HCT116 (cell line): ENCODE results near the gene ST3GAL3. TPM values are rescaled to one million over a fixed set of nuclear protein-coding genes. Genes with fewer than 3 reads are reported as not detected.

Experiments
- ATAC-seq: fragments of 200-7000 bp; cut with Tn5 transposase; 2 replicates; pipeline ENCODE4 v1.9.1; 2020; ENCODE audit warnings: mild to moderate bottlenecking, moderate library complexity
- BruUV-seq: library from RNA; stranded (reverse); fragments of 400-500 nt; replicated peaks from 2 replicates; lab custom pipeline; 2021; lab: Mats Ljungman, UMichigan
- CTCF ChIA-PET: fragments of 300-600 bp; sonication (Branson Sonifier 250); formaldehyde crosslinking; loops from one replicate; lab custom pipeline; 2021; ENCODE audit warnings: antibody characterized with exemption; lab: Charles Lee
- POLR2A ChIA-PET: fragments of 300-600, 350-600 bp; sonication (Branson Sonifier 250); formaldehyde crosslinking; loops from one replicate; lab custom pipeline; 2021; ENCODE audit warnings: antibody characterized with exemption; lab: Charles Lee
- RAD21 ChIA-PET, 2 experiments: fragments of 300-600 bp; sonication (Branson Sonifier 250); formaldehyde crosslinking; loops; one replicate each; lab custom pipeline; 2023; ENCODE audit warnings: low total read pairs in 2 of 2; ENCODE audit not compliant: uncharacterized antibody in 2 of 2, unreplicated experiment in 2 of 2, low non-redundant PET in 1 of 2; lab: Charles Lee
- DNase-seq: peaks from one replicate; pipeline ENCODE4 v3.0.0-alpha.2; 2010; ENCODE audit warnings: low read depth, low spot score
- H2AFZ ChIP-seq: fragments of 200-600 bp; shearing (Covaris generic), sonication (generic); 2 replicates; pipeline ENCODE4 v1.6.1; 2017; ENCODE audit warnings: low read depth, mixed run types, mixed read lengths, antibody characterized with exemption, low read length; ENCODE audit not compliant: poor library complexity, severe bottlenecking
- H3K27ac ChIP-seq: 2 replicates; pipeline ENCODE4 v1.5.1; 2012; ENCODE audit warnings: low read depth, low read length
- H3K27me3 ChIP-seq: fragments of 200-600 bp; sonication (generic); 2 replicates; pipeline ENCODE4 v1.6.1; 2016; ENCODE audit warnings: mixed run types, low read length, mixed read lengths; ENCODE audit not compliant: insufficient read depth
- H3K36me3 ChIP-seq, 2 experiments: fragments of 200-500 bp in 1 of 2; fragments of 200-600 bp in 1 of 2; sonication (Bioruptor generic) in 1 of 2; sonication (generic) in 1 of 2; 2 replicates each; pipeline versions ENCODE4 v1.5.1 to v1.6.1; 2014 to 2016; ENCODE audit warnings: low read length in 2 of 2, inconsistent platforms in 1 of 2, mixed read lengths in 1 of 2, mixed run types in 1 of 2; ENCODE audit not compliant: insufficient read depth in 2 of 2, control insufficient read depth in 1 of 2
- H3K4me1 ChIP-seq, 2 experiments: fragments of 200-600 bp in 1 of 2; sonication (generic) in 1 of 2; 2 replicates each; pipeline versions ENCODE4 v1.5.1 to v1.6.1; 2012 to 2017; ENCODE audit warnings: low read length in 2 of 2, inconsistent platforms in 1 of 2, mild to moderate bottlenecking in 1 of 2, mixed read lengths in 1 of 2, mixed run types in 1 of 2, moderate library complexity in 1 of 2; ENCODE audit not compliant: insufficient read depth in 2 of 2, control insufficient read depth in 1 of 2
- H3K4me2 ChIP-seq: fragments of 200-600 bp; sonication (generic); 2 replicates; pipeline ENCODE4 v1.6.1; 2017; ENCODE audit warnings: mixed run types, low read length, mixed read lengths
- H3K4me3 ChIP-seq, 2 experiments: fragments of 200-600 bp in 1 of 2; sonication (generic) in 1 of 2; replicated peaks in 1 of 2; 2 replicates each; pipeline ENCODE4 v1.5.1; 2011 to 2016; ENCODE audit warnings: low read length in 2 of 2, control low read depth in 1 of 2, low read depth in 1 of 2, mild to moderate bottlenecking in 1 of 2, mixed read lengths in 1 of 2, mixed run types in 1 of 2
- H3K79me2 ChIP-seq: fragments of 200-600 bp; sonication (generic); 2 replicates; pipeline ENCODE4 v1.6.1; 2017; ENCODE audit warnings: mild to moderate bottlenecking, mixed run types, low read length, moderate library complexity, mixed read lengths; ENCODE audit not compliant: insufficient read depth
- H3K9ac ChIP-seq: fragments of 200-600 bp; sonication (generic); 2 replicates; pipeline ENCODE4 v1.6.1; 2016; ENCODE audit warnings: low read length, mixed read lengths
- H3K9me2 ChIP-seq: fragments of 200-600 bp; sonication (generic), shearing (Covaris generic); 2 replicates; pipeline ENCODE4 v1.6.1; 2017; ENCODE audit warnings: mixed run types, mild to moderate bottlenecking, moderate library complexity; ENCODE audit not compliant: insufficient read depth
- H3K9me3 ChIP-seq, 2 experiments: fragments of 200-500 bp in 1 of 2; fragments of 200-600 bp in 1 of 2; sonication (Bioruptor generic) in 1 of 2; sonication (generic) in 1 of 2; 2 replicates each; pipeline ENCODE4 v1.6.1; 2014 to 2017; ENCODE audit warnings: low read length in 2 of 2, mixed read lengths in 2 of 2, inconsistent platforms in 1 of 2, low read depth in 1 of 2, mild to moderate bottlenecking in 1 of 2, mixed run types in 1 of 2, moderate library complexity in 1 of 2; ENCODE audit not compliant: control insufficient read depth in 1 of 2, insufficient read depth in 1 of 2
- H4K20me1 ChIP-seq: fragments of 200-600 bp; sonication (generic), shearing (Covaris generic); 2 replicates; pipeline ENCODE4 v1.6.1; 2017; ENCODE audit warnings: mixed run types, mild to moderate bottlenecking, moderate library complexity; ENCODE audit not compliant: insufficient read depth
- ATF3 ChIP-seq: IDR thresholded peaks from 2 replicates; pipeline ENCODE4 v1.6.1; 2012
- CEBPB ChIP-seq: IDR thresholded peaks from 2 replicates; pipeline ENCODE4 v1.6.1; 2012; ENCODE audit warnings: low read depth
- CTCF ChIP-seq, 3 experiments: fragments of 200-600 bp in 1 of 3; sonication (generic) in 1 of 3; IDR thresholded peaks in 2 of 3; conservative IDR thresholded peaks in 1 of 3; 2 replicates each; pipeline ENCODE4 v1.5.1; 2012 to 2017; ENCODE audit warnings: low read depth in 2 of 3, low read length in 2 of 3, antibody characterized with exemption in 1 of 3, borderline replicate concordance in 1 of 3, control low read depth in 1 of 3, mild to moderate bottlenecking in 1 of 3, mixed read lengths in 1 of 3, mixed run types in 1 of 3, moderate library complexity in 1 of 3; ENCODE audit not compliant: insufficient read depth in 1 of 3
- ELF1 ChIP-seq: IDR thresholded peaks from 2 replicates; pipeline ENCODE4 v1.6.1; 2012; ENCODE audit warnings: low read depth, borderline replicate concordance
- EZH2phosphoT487 ChIP-seq: fragments of 200-600 bp; IDR thresholded peaks from 2 replicates; pipeline ENCODE4 v1.6.1; 2018; ENCODE audit warnings: antibody characterized with exemption, borderline replicate concordance
- JUND ChIP-seq: IDR thresholded peaks from 2 replicates; pipeline ENCODE4 v1.6.1; 2012
- MAX ChIP-seq: IDR thresholded peaks from 2 replicates; pipeline ENCODE4 v1.6.1; 2012
- POLR2A ChIP-seq: IDR thresholded peaks from 2 replicates; pipeline ENCODE4 v1.7.0; 2011; ENCODE audit warnings: borderline replicate concordance; ENCODE audit not compliant: insufficient read depth, insufficient read length; ENCODE audit errors: extremely low read depth
- POLR2AphosphoS5 ChIP-seq: IDR thresholded peaks from 2 replicates; pipeline ENCODE4 v1.6.1; 2011; ENCODE audit warnings: mild to moderate bottlenecking, low read depth, low read length, moderate library complexity
- SP1 ChIP-seq: IDR thresholded peaks from 2 replicates; pipeline ENCODE4 v1.6.1; 2012; ENCODE audit warnings: low read depth
- SRF ChIP-seq: IDR thresholded peaks from 2 replicates; pipeline ENCODE4 v1.6.1; 2012; ENCODE audit warnings: low read depth
- YY1 ChIP-seq: IDR thresholded peaks from 2 replicates; pipeline ENCODE4 v1.6.1; 2011; ENCODE audit warnings: low read length, low read depth, moderate library complexity, mild to moderate bottlenecking; ENCODE audit not compliant: insufficient replicate concordance; ENCODE audit errors: extremely low read depth
- ZFX ChIP-seq: fragments of 450-650 bp; IDR thresholded peaks from 2 replicates; pipeline ENCODE4 v1.6.1; 2017
- intact Hi-C: fragments of 100-400 bp; cut with micrococcal nuclease; formaldehyde crosslinking; loops from 2 replicates; pipeline ENCODE4 v1.10.0; 2022
- total RNA-seq: library from RNA; stranded (reverse); gene quantifications from one replicate; pipeline ENCODE4 v1.2.1, GENCODE V29; 2021; ENCODE audit not compliant: unreplicated experiment

Gene ST3GAL3
- total RNA-seq, 1 experiment from 2014 or later = 7.2 TPM

GRCh38 chr1:43921022-43921421, 213.7 kb downstream of the ST3GAL3 start:
- no peaks in the 10 kb centered on the region for H4K20me1 ChIP-seq
- no peak overlapping the region for H2AFZ ChIP-seq
- H3K9me3 ChIP-seq = no peaks in the 10 kb centered on the region
- H3K4me1 ChIP-seq = peaks cover 10 to 68% of the 10 kb centered on the region in 2 experiments
- ChIA-PET POLR2A (interaction anchor here (0.6 to 1.1 kb wide), 2 partner anchors 11 to 20 kb away, joined by 3 read pairs; no protein-coding TSS in a partner anchor), CTCF (interaction anchor here (1.4 to 2.1 kb wide), 2 partner anchors 9 to 14 kb away, joined by 7 to 17 read pairs; no protein-coding TSS in a partner anchor)
- intact Hi-C loops = no loop called here
- no TSS peak for BruUV-seq
- H3K4me3 ChIP-seq = no peak overlapping the region
- peaks cover 3% of the 10 kb centered on the region; the same call in 1 of the 2 replicates for H3K9me2 ChIP-seq
- H3K27ac ChIP-seq = peak overlapping the region; percentile 44; the same call in 1 of the 2 replicates
- no peaks in the 10 kb centered on the region for H3K27me3 ChIP-seq
- DNase-seq = no peak
- H3K36me3 ChIP-seq = no peaks in the 10 kb centered on the region
- peak overlapping the region; percentile 43 for H3K4me2 ChIP-seq
- peak; percentile 46 for ATAC-seq
- peak overlapping the region; percentile 48 for H3K9ac ChIP-seq
- no peaks in the 10 kb centered on the region for H3K79me2 ChIP-seq
- no peak for TF ChIP-seq SP1
- peak in 1 of 3 experiments; percentile 31; a peak in 1 of 6 replicates for TF ChIP-seq CTCF (IDR thresholded peaks at IDR 0.05 in 2 of 3, conservative IDR thresholded peaks at IDR 0.05 in 1 of 3; ENCODE audit: borderline replicate concordance in 1 of 3, insufficient read depth in 1 of 3, low read depth in 2 of 3, low read length in 2 of 3)
- TF ChIP-seq, all 23 proteins: peak for 1
- RAD21 ChIA-PET = interaction anchor here in 1 of 2 experiments (1.7 kb wide), 1 partner anchor 14 kb away, joined by 4 read pairs; no protein-coding TSS in a partner anchor

GRCh38 chr1:43924516-43924915, 217.2 kb downstream of the ST3GAL3 start:
- Histone ChIP-seq H3K4me3 (no peak overlapping the region), H3K9me2 (no peaks in the 10 kb centered on the region), H3K36me3 (no peaks in the 10 kb centered on the region), H2AFZ (no peak overlapping the region), H3K9me3 (no peaks in the 10 kb centered on the region), H3K4me2 (peak overlapping the region; percentile 21), H3K79me2 (no peaks in the 10 kb centered on the region), H3K9ac (no peak overlapping the region), H3K4me1 (peaks cover 16 to 94% of the 10 kb centered on the region in 2 experiments), H3K27me3 (no peaks in the 10 kb centered on the region), H4K20me1 (no peaks in the 10 kb centered on the region), H3K27ac (no peak overlapping the region)
- no TSS peak for BruUV-seq
- ATAC-seq (no peak), DNase-seq (no peak)
- TF ChIP-seq CEBPB (no peak), CTCF (IDR thresholded peaks at IDR 0.05 in 2 of 3, conservative IDR thresholded peaks at IDR 0.05 in 1 of 3; ENCODE audit: borderline replicate concordance in 1 of 3, insufficient read depth in 1 of 3, low read depth in 2 of 3, low read length in 2 of 3) (no peak), POLR2AphosphoS5 (no peak), ZFX (no peak), SRF (no peak), SP1 (no peak), EZH2phosphoT487 (no peak), JUND (no peak), POLR2A (no peak), YY1 (no peak), MAX (no peak), ATF3 (no peak), ELF1 (no peak)
- CTCF ChIA-PET = interaction anchor here (1.1 to 2.8 kb wide), 2 partner anchors 10 to 161 kb away, joined by 4 to 12 read pairs; no protein-coding TSS in a partner anchor
- POLR2A ChIA-PET = no interaction called here
- RAD21 ChIA-PET = no interaction called here
- intact Hi-C loops = no loop called here
